ENCODE measurements around the gene PDLIM5.
"Not testable (repeated sequence)": the region's sequence is repeated elsewhere in the genome, so short reads cannot be mapped to it uniquely, and the experiment has no call there.

PDLIM5 gene

GRCh38 chr4:94654714-94655113, 203.0 kb downstream of the PDLIM5 start:
- no peak for DNase-seq (ENCODE audit: low spot score in 2 of 2)
- peaks cover 14% of the 10 kb centered on the region for H3K36me3 Mint-ChIP-seq
- no peaks in the 10 kb centered on the region for H3K27me3 Mint-ChIP-seq
- no peaks in the 10 kb centered on the region for H3K4me1 Mint-ChIP-seq
- H3K4me3 Mint-ChIP-seq: no peak overlapping the region
- H3K9me3 Mint-ChIP-seq: no peaks in the 10 kb centered on the region
- no peak overlapping the region for H3K27ac Mint-ChIP-seq
- ATAC-seq (ENCODE audit: low read depth): no peak

GRCh38 chr4:94660614-94661013, 208.9 kb downstream of the PDLIM5 start:
- DNase-seq (ENCODE audit: low spot score in 2 of 2) (no peak), ATAC-seq (ENCODE audit: low read depth) (no peak)
- no peaks in the 10 kb centered on the region for H3K27me3 Mint-ChIP-seq
- no peaks in the 10 kb centered on the region for H3K9me3 Mint-ChIP-seq
- no peak overlapping the region for H3K4me3 Mint-ChIP-seq
- H3K36me3 Mint-ChIP-seq: peaks cover 24% of the 10 kb centered on the region
- no peaks in the 10 kb centered on the region for H3K4me1 Mint-ChIP-seq
- no peak overlapping the region for H3K27ac Mint-ChIP-seq

GRCh38 chr4:94665021-94665420, 213.3 kb downstream of the PDLIM5 start:
- peaks cover 14% of the 10 kb centered on the region for H3K36me3 Mint-ChIP-seq
- not testable (repeated sequence) for ATAC-seq (ENCODE audit: low read depth); H3K27me3 Mint-ChIP-seq; H3K4me1 Mint-ChIP-seq; DNase-seq (ENCODE audit: low spot score in 2 of 2); H3K27ac Mint-ChIP-seq; H3K4me3 Mint-ChIP-seq; H3K9me3 Mint-ChIP-seq

GRCh38 chr4:94665500-94666404, 214.0 kb downstream of the PDLIM5 start:
- no peaks in the 10 kb centered on the region for H3K27me3 Mint-ChIP-seq
- H3K9me3 Mint-ChIP-seq: no peaks in the 10 kb centered on the region
- peaks cover 12% of the 10 kb centered on the region for H3K36me3 Mint-ChIP-seq
- H3K4me1 Mint-ChIP-seq: no peaks in the 10 kb centered on the region
- no peak overlapping the region for H3K27ac Mint-ChIP-seq
- no peak for ATAC-seq (ENCODE audit: low read depth)
- H3K4me3 Mint-ChIP-seq: no peak overlapping the region
- DNase-seq (ENCODE audit: low spot score in 2 of 2): no peak

GRCh38 chr4:94668724-94669123, 217.0 kb downstream of the PDLIM5 start:
- Mint-ChIP-seq H3K4me1 (no peaks in the 10 kb centered on the region), H3K36me3 (peaks cover 2% of the 10 kb centered on the region), H3K9me3 (no peaks in the 10 kb centered on the region), H3K4me3 (no peak overlapping the region), H3K27me3 (no peaks in the 10 kb centered on the region), H3K27ac (no peak overlapping the region)
- DNase-seq (ENCODE audit: low spot score in 2 of 2) (no peak), ATAC-seq (ENCODE audit: low read depth) (no peak)

GRCh38 chr4:94669672-94670664, 218.2 kb downstream of the PDLIM5 start:
- Mint-ChIP-seq H3K27me3 (no peaks in the 10 kb centered on the region), H3K36me3 (no peaks in the 10 kb centered on the region), H3K4me1 (no peaks in the 10 kb centered on the region), H3K9me3 (no peaks in the 10 kb centered on the region), H3K4me3 (no peak overlapping the region), H3K27ac (no peak overlapping the region)
- no peak for ATAC-seq (ENCODE audit: low read depth)
- DNase-seq (ENCODE audit: low spot score in 2 of 2): no peak

GRCh38 chr4:94671113-94671512, 219.4 kb downstream of the PDLIM5 start:
- no peak for ATAC-seq (ENCODE audit: low read depth)

GRCh38 chr4:94673961-94674360, 222.2 kb downstream of the PDLIM5 start:
- Mint-ChIP-seq H3K27ac (no peak overlapping the region), H3K4me3 (no peak overlapping the region), H3K36me3 (no peaks in the 10 kb centered on the region), H3K9me3 (no peaks in the 10 kb centered on the region), H3K27me3 (peaks cover 2% of the 10 kb centered on the region), H3K4me1 (no peaks in the 10 kb centered on the region)
- ATAC-seq (ENCODE audit: low read depth) (no peak), DNase-seq (ENCODE audit: low spot score in 2 of 2) (no peak)

More at GRCh38 chr4:94671113-94671512, 219.4 kb downstream of the PDLIM5 start:
- Mint-ChIP-seq H3K4me3 (no peak overlapping the region), H3K9me3 (no peaks in the 10 kb centered on the region), H3K36me3 (no peaks in the 10 kb centered on the region), H3K27me3 (no peaks in the 10 kb centered on the region), H3K27ac (no peak overlapping the region), H3K4me1 (no peaks in the 10 kb centered on the region)
- DNase-seq (ENCODE audit: low spot score in 2 of 2): no peak

GRCh38 chr4:94676970-94677369, 225.2 kb downstream of the PDLIM5 start:
- ATAC-seq (ENCODE audit: low read depth): no peak

GRCh38 chr4:94678896-94679295, 227.2 kb downstream of the PDLIM5 start:
- H3K27me3 Mint-ChIP-seq: peaks cover 6% of the 10 kb centered on the region
- no peak overlapping the region for H3K4me3 Mint-ChIP-seq
- H3K27ac Mint-ChIP-seq: no peak overlapping the region
- ATAC-seq (ENCODE audit: low read depth) (no peak), DNase-seq (ENCODE audit: low spot score in 2 of 2) (no peak)
- no peaks in the 10 kb centered on the region for H3K4me1 Mint-ChIP-seq
- no peaks in the 10 kb centered on the region for H3K36me3 Mint-ChIP-seq
- no peaks in the 10 kb centered on the region for H3K9me3 Mint-ChIP-seq

More at GRCh38 chr4:94676970-94677369, 225.2 kb downstream of the PDLIM5 start:
- Mint-ChIP-seq H3K4me3 (no peak overlapping the region), H3K27me3 (peaks cover 6% of the 10 kb centered on the region), H3K36me3 (no peaks in the 10 kb centered on the region), H3K9me3 (no peaks in the 10 kb centered on the region), H3K4me1 (no peaks in the 10 kb centered on the region), H3K27ac (no peak overlapping the region)
- no peak for DNase-seq (ENCODE audit: low spot score in 2 of 2)

GRCh38 chr4:94680176-94680862, 228.6 kb downstream of the PDLIM5 start:
- H3K4me3 Mint-ChIP-seq: no peak overlapping the region
- ATAC-seq (ENCODE audit: low read depth) (no peak), DNase-seq (ENCODE audit: low spot score in 2 of 2) (no peak)
- no peaks in the 10 kb centered on the region for H3K4me1 Mint-ChIP-seq
- no peaks in the 10 kb centered on the region for H3K36me3 Mint-ChIP-seq
- no peak overlapping the region for H3K27ac Mint-ChIP-seq
- peaks cover 6% of the 10 kb centered on the region for H3K27me3 Mint-ChIP-seq
- no peaks in the 10 kb centered on the region for H3K9me3 Mint-ChIP-seq

- H3K4me3 Mint-ChIP-seq: no peak overlapping the region
- ATAC-seq (ENCODE audit: low read depth) (no peak), DNase-seq (ENCODE audit: low spot score in 2 of 2) (no peak)
- H3K4me1 Mint-ChIP-seq: no peaks in the 10 kb centered on the region
- no peak overlapping the region for H3K27ac Mint-ChIP-seq
- H3K9me3 Mint-ChIP-seq: no peaks in the 10 kb centered on the region
- peaks cover 4% of the 10 kb centered on the region for H3K27me3 Mint-ChIP-seq
- no peaks in the 10 kb centered on the region for H3K36me3 Mint-ChIP-seq
Measured at GRCh38 chr4:94686086-94686485, 234.3 kb downstream of the PDLIM5 start.

- Mint-ChIP-seq H3K4me1 (no peaks in the 10 kb centered on the region), H3K9me3 (no peaks in the 10 kb centered on the region), H3K27ac (no peak overlapping the region), H3K36me3 (no peaks in the 10 kb centered on the region), H3K27me3 (peaks cover 3% of the 10 kb centered on the region), H3K4me3 (no peak overlapping the region)
- ATAC-seq (ENCODE audit: low read depth) (no peak), DNase-seq (ENCODE audit: low spot score in 2 of 2) (no peak)
Measured at GRCh38 chr4:94689155-94689860, 237.6 kb downstream of the PDLIM5 start.

All from memory B cell (primary cell).